Activated naive CD4-positive, alpha-beta T cell treated with anti-CD3 and anti-CD28 coated beads for 36 hours (primary cell): Measurements from ENCODE around the gene FAM180B. TPM values are rescaled to one million over a fixed set of nuclear protein-coding genes. Genes with fewer than 3 reads are reported as not detected.
A peak's percentile ranks its signal among the peaks of the same experiment; 100 is the strongest.

Experiments used
- CTCF ChIA-PET: fragments of 350-600 bp; sonication (Branson Sonifier 250); formaldehyde crosslinking; loops from one replicate; lab custom pipeline; 2021; ENCODE audit warnings: antibody characterized with exemption; lab: Charles Lee
- DNase-seq: peaks from one replicate; pipeline ENCODE4 v3.0.0-alpha.2; 2020
- H3K27ac Mint-ChIP-seq: one replicate; pipeline ENCODE4 v1.8.0; 2021; ENCODE audit warnings: mild to moderate bottlenecking, mixed read lengths
- H3K27me3 Mint-ChIP-seq: one replicate; pipeline ENCODE4 v1.8.0; 2021; ENCODE audit warnings: low read depth, mixed read lengths
- H3K36me3 Mint-ChIP-seq: one replicate; pipeline ENCODE4 v1.8.0; 2021; ENCODE audit warnings: low read depth, mixed read lengths
- H3K4me1 Mint-ChIP-seq: one replicate; pipeline ENCODE4 v1.8.0; 2021; ENCODE audit warnings: low read depth, mixed read lengths
- H3K4me3 Mint-ChIP-seq: one replicate; pipeline ENCODE4 v1.8.0; 2021; ENCODE audit warnings: mild to moderate bottlenecking, moderate library complexity, mixed read lengths
- H3K9me3 Mint-ChIP-seq: one replicate; pipeline ENCODE4 v1.8.0; 2021; ENCODE audit warnings: mixed read lengths
- intact Hi-C: fragments of 100-400 bp; cut with micrococcal nuclease; formaldehyde crosslinking; loops from one replicate; pipeline ENCODE4 v1.15.1; 2023
- total RNA-seq, 2 experiments: library from RNA; stranded (reverse); gene quantifications; one replicate each; pipeline ENCODE4 v1.2.3, GENCODE V29; 2021

The FAM180B gene
- total RNA-seq, 2 experiments from 2014 or later, result not detected

GRCh38 chr11:47589584-47589976 lies 3.1 kb downstream of the FAM180B start:
- Mint-ChIP-seq H3K4me1 (peaks cover 19% of the 10 kb centered on the region), H3K27me3 (peaks cover 24% of the 10 kb centered on the region), H3K27ac (no peak overlapping the region), H3K36me3 (peaks cover 4% of the 10 kb centered on the region), H3K4me3 (no peak overlapping the region), H3K9me3 (no peaks in the 10 kb centered on the region)
- DNase-seq, result no peak
- intact Hi-C loops, result no loop called here
- CTCF ChIA-PET, result no interaction called here

GRCh38 chr11:47589977-47590861 lies 3.7 kb downstream of the FAM180B start:
- H3K4me1 Mint-ChIP-seq, result peaks cover 19% of the 10 kb centered on the region
- H3K36me3 Mint-ChIP-seq, result no peaks in the 10 kb centered on the region

GRCh38 chr11:47591764-47592163 lies 5.3 kb downstream of the FAM180B start:
- Mint-ChIP-seq H3K36me3 (no peaks in the 10 kb centered on the region), H3K27me3 (peaks cover 34% of the 10 kb centered on the region), H3K9me3 (no peaks in the 10 kb centered on the region), H3K4me1 (peaks cover 19% of the 10 kb centered on the region), H3K27ac (no peak overlapping the region), H3K4me3 (no peak overlapping the region)
- peak; percentile 24 for DNase-seq
- CTCF ChIA-PET, result no interaction called here
- intact Hi-C loops, result no loop called here

More at GRCh38 chr11:47589977-47590861, 3.7 kb downstream of the FAM180B start:
- intact Hi-C loops, result no loop called here
- H3K27ac Mint-ChIP-seq, result no peak overlapping the region
- peaks cover 29% of the 10 kb centered on the region for H3K27me3 Mint-ChIP-seq
- no peak for DNase-seq
- CTCF ChIA-PET, result no interaction called here
- H3K9me3 Mint-ChIP-seq, result no peaks in the 10 kb centered on the region
- H3K4me3 Mint-ChIP-seq, result no peak overlapping the region

- CTCF ChIA-PET, result interaction anchor here (0.6 kb wide), 1 partner anchor 215 kb away, joined by 3 read pairs; no protein-coding TSS in a partner anchor
Observed at GRCh38 chr11:47592251-47592650, 5.8 kb downstream of the FAM180B start.

GRCh38 chr11:47592970-47593369 lies 6.5 kb downstream of the FAM180B start:
- no peak for DNase-seq
- Mint-ChIP-seq H3K9me3 (no peaks in the 10 kb centered on the region), H3K27me3 (peaks cover 34% of the 10 kb centered on the region), H3K4me3 (no peak overlapping the region), H3K4me1 (peaks cover 19% of the 10 kb centered on the region), H3K36me3 (no peaks in the 10 kb centered on the region), H3K27ac (no peak overlapping the region)
- intact Hi-C loops, result no loop called here
- CTCF ChIA-PET, result interaction anchor here (0.6 kb wide), 1 partner anchor 215 kb away, joined by 3 read pairs; no protein-coding TSS in a partner anchor

More at GRCh38 chr11:47592251-47592650, 5.8 kb downstream of the FAM180B start:
- DNase-seq, result no peak
- no peak overlapping the region for H3K4me3 Mint-ChIP-seq
- H3K4me1 Mint-ChIP-seq, result peaks cover 19% of the 10 kb centered on the region
- no peaks in the 10 kb centered on the region for H3K9me3 Mint-ChIP-seq
- H3K27ac Mint-ChIP-seq, result no peak overlapping the region
- H3K27me3 Mint-ChIP-seq, result peaks cover 34% of the 10 kb centered on the region
- H3K36me3 Mint-ChIP-seq, result no peaks in the 10 kb centered on the region
- intact Hi-C loops, result no loop called here

- H3K27me3 Mint-ChIP-seq, result peaks cover 34% of the 10 kb centered on the region
- no peak overlapping the region for H3K4me3 Mint-ChIP-seq
- no peaks in the 10 kb centered on the region for H3K9me3 Mint-ChIP-seq
- H3K4me1 Mint-ChIP-seq, result peaks cover 19% of the 10 kb centered on the region
- H3K36me3 Mint-ChIP-seq, result no peaks in the 10 kb centered on the region
- DNase-seq, result no peak
- CTCF ChIA-PET, result interaction anchor here (0.6 kb wide), 1 partner anchor 312 kb away, joined by 3 read pairs; no protein-coding TSS in a partner anchor
- no peak overlapping the region for H3K27ac Mint-ChIP-seq
- intact Hi-C loops, result no loop called here
Observed at GRCh38 chr11:47593492-47593933, 7.0 kb downstream of the FAM180B start.

- intact Hi-C loops, result no loop called here
- CTCF ChIA-PET, result interaction anchor here (0.6 kb wide), 1 partner anchor 313 kb away, joined by 3 read pairs; no protein-coding TSS in a partner anchor
- no peak within 1 kb of the TSS for H3K4me3 Mint-ChIP-seq
Observed at GRCh38 chr11:47593934-47594855, 7.7 kb downstream of the FAM180B start, which contains the start of gene C1QTNF4. Gene C1QTNF4, minus strand, starts transcription at chr11:47594411. Its CDS starts 3,601 bp downstream, at chr11:47590810.

GRCh38 chr11:47595029-47595428 lies 8.6 kb downstream of the FAM180B start:
- intact Hi-C loops, result no loop called here
- H3K27me3 Mint-ChIP-seq, result peaks cover 34% of the 10 kb centered on the region
- H3K36me3 Mint-ChIP-seq, result no peaks in the 10 kb centered on the region
- peaks cover 19% of the 10 kb centered on the region for H3K4me1 Mint-ChIP-seq
- H3K4me3 Mint-ChIP-seq, result no peak overlapping the region
- no peaks in the 10 kb centered on the region for H3K9me3 Mint-ChIP-seq
- no peak overlapping the region for H3K27ac Mint-ChIP-seq
- no peak for DNase-seq
- CTCF ChIA-PET, result no interaction called here

More at GRCh38 chr11:47593934-47594855, 7.7 kb downstream of the FAM180B start, which contains the start of gene C1QTNF4:
- Mint-ChIP-seq H3K4me1 (peaks cover 19% of the 10 kb centered on the region), H3K9me3 (no peaks in the 10 kb centered on the region), H3K36me3 (no peaks in the 10 kb centered on the region), H3K27me3 (peaks cover 34% of the 10 kb centered on the region), H3K27ac (no peak within 1 kb of the TSS)
- no peak for DNase-seq

GRCh38 chr11:47595967-47596366 lies 9.5 kb downstream of the FAM180B start:
- H3K36me3 Mint-ChIP-seq, result no peaks in the 10 kb centered on the region
- intact Hi-C loops, result no loop called here
- peaks cover 34% of the 10 kb centered on the region for H3K27me3 Mint-ChIP-seq
- H3K9me3 Mint-ChIP-seq, result no peaks in the 10 kb centered on the region
- H3K4me3 Mint-ChIP-seq, result no peak overlapping the region
- H3K4me1 Mint-ChIP-seq, result peaks cover 19% of the 10 kb centered on the region
- H3K27ac Mint-ChIP-seq, result no peak overlapping the region
- CTCF ChIA-PET, result no interaction called here
- DNase-seq, result no peak

GRCh38 chr11:47599902-47600301 lies 13.4 kb downstream of the FAM180B start:
- Mint-ChIP-seq H3K9me3 (no peaks in the 10 kb centered on the region), H3K36me3 (no peaks in the 10 kb centered on the region), H3K27ac (no peak overlapping the region), H3K4me3 (no peak overlapping the region), H3K4me1 (no peaks in the 10 kb centered on the region), H3K27me3 (peaks cover 7% of the 10 kb centered on the region)
- CTCF ChIA-PET, result interaction anchor here (0.7 kb wide), 2 partner anchors 44 to 71 kb away, joined by 3 to 6 read pairs; no protein-coding TSS in a partner anchor
- intact Hi-C loops, result no loop called here
- DNase-seq, result no peak

- Mint-ChIP-seq H3K27me3 (no peaks in the 10 kb centered on the region), H3K4me1 (no peaks in the 10 kb centered on the region), H3K36me3 (peaks cover 4% of the 10 kb centered on the region), H3K27ac (no peak overlapping the region), H3K4me3 (no peak overlapping the region), H3K9me3 (no peaks in the 10 kb centered on the region)
- DNase-seq, result no peak
- intact Hi-C loops, result no loop called here
- CTCF ChIA-PET, result no interaction called here
Observed at GRCh38 chr11:47603295-47603694, 16.8 kb downstream of the FAM180B start.

- H3K9me3 Mint-ChIP-seq, result no peaks in the 10 kb centered on the region
Observed at GRCh38 chr11:47605921-47606320, 19.4 kb downstream of the FAM180B start.

More at GRCh38 chr11:47605921-47606320, 19.4 kb downstream of the FAM180B start:
- intact Hi-C loops, result no loop called here
- H3K4me1 Mint-ChIP-seq, result no peaks in the 10 kb centered on the region
- H3K27me3 Mint-ChIP-seq, result no peaks in the 10 kb centered on the region
- DNase-seq, result no peak
- no peak overlapping the region for H3K4me3 Mint-ChIP-seq
- CTCF ChIA-PET, result interaction anchor here (0.7 kb wide), 1 partner anchor 279 kb away, joined by 3 read pairs; no protein-coding TSS in a partner anchor
- no peak overlapping the region for H3K27ac Mint-ChIP-seq
- H3K36me3 Mint-ChIP-seq, result peaks cover 4% of the 10 kb centered on the region
